Liver (tissue), 9 donors: ENCODE results near the gene PLXNA2. TPM values are rescaled to one million over a fixed set of nuclear protein-coding genes. Genes with fewer than 3 reads are reported as not detected.

ENCODE experiments used
- DNase-seq: peaks from one replicate; pipeline ENCODE4 v3.0.0-alpha.2; 2017; ENCODE audit warnings: low spot score
- H3K27ac ChIP-seq, 2 donors: one replicate each; pipeline ENCODE4 v1.7.0; 2013; ENCODE audit warnings: inconsistent platforms in 2 of 2, low read length in 2 of 2, control low read depth in 1 of 2, low read depth in 1 of 2, mild to moderate bottlenecking in 1 of 2
- H3K27me3 ChIP-seq, 4 donors: one replicate each; pipeline versions ENCODE4 v1.6.1 to v1.7.0; 2013; ENCODE audit warnings: low read length in 3 of 4, inconsistent platforms in 1 of 4, mild to moderate bottlenecking in 1 of 4, moderate library complexity in 1 of 4; ENCODE audit not compliant: control insufficient read depth in 4 of 4, insufficient read depth in 4 of 4
- H3K36me3 ChIP-seq, 4 donors: one replicate each; pipeline versions ENCODE4 v1.6.1 to v1.7.0; 2013; ENCODE audit warnings: low read length in 3 of 4, mild to moderate bottlenecking in 3 of 4, low read depth in 1 of 4, moderate library complexity in 1 of 4; ENCODE audit not compliant: control insufficient read depth in 4 of 4, insufficient read depth in 3 of 4
- H3K4me1 ChIP-seq, 4 donors: one replicate each; pipeline versions ENCODE4 v1.6.1 to v1.7.0; 2013; ENCODE audit warnings: low read length in 3 of 4, mild to moderate bottlenecking in 3 of 4, moderate library complexity in 1 of 4; ENCODE audit not compliant: control insufficient read depth in 4 of 4, insufficient read depth in 4 of 4
- H3K4me3 ChIP-seq, 3 donors: one replicate each; pipeline versions ENCODE4 v1.6.1 to v1.7.0; 2013; ENCODE audit warnings: low read length in 3 of 3, control low read depth in 1 of 3, low read depth in 1 of 3, mild to moderate bottlenecking in 1 of 3
- H3K9ac ChIP-seq, 2 donors: one replicate each; pipeline ENCODE4 v1.7.0; 2013; ENCODE audit warnings: low read length in 2 of 2, mild to moderate bottlenecking in 2 of 2, moderate library complexity in 2 of 2, control low read depth in 1 of 2, low read depth in 1 of 2
- H3K9me3 ChIP-seq, 4 donors: one replicate each; pipeline versions ENCODE4 v1.6.1 to v1.7.0; 2013; ENCODE audit warnings: low read length in 3 of 4; ENCODE audit not compliant: control insufficient read depth in 4 of 4
- EGR1 ChIP-seq, 2 donors: IDR thresholded peaks; 2 replicates each; pipeline ENCODE4 v1.6.1; 2016 to 2018; ENCODE audit warnings: antibody characterized with exemption in 2 of 2, low read depth in 2 of 2
- FOXA2 ChIP-seq: IDR thresholded peaks from 2 replicates; pipeline ENCODE4 v1.6.1; 2016; ENCODE audit warnings: antibody characterized with exemption
- GABPA ChIP-seq, 2 donors: IDR thresholded peaks in 1 of 2; conservative IDR thresholded peaks in 1 of 2; 2 replicates each; pipeline ENCODE4 v1.6.1; 2016; ENCODE audit warnings: antibody characterized with exemption in 2 of 2, mild to moderate bottlenecking in 1 of 2, moderate library complexity in 1 of 2
- HNF4A ChIP-seq, 2 donors: conservative IDR thresholded peaks; 2 replicates each; pipeline ENCODE4 v1.6.1; 2016; ENCODE audit warnings: antibody characterized with exemption in 2 of 2, mild to moderate bottlenecking in 2 of 2
- HNF4G ChIP-seq: IDR thresholded peaks from 2 replicates; pipeline ENCODE4 v1.6.1; 2016; ENCODE audit warnings: antibody characterized with exemption
- MAX ChIP-seq: IDR thresholded peaks from 2 replicates; pipeline ENCODE4 v1.6.1; 2016; ENCODE audit warnings: antibody characterized with exemption
- NR2F2 ChIP-seq: IDR thresholded peaks from 2 replicates; pipeline ENCODE4 v1.6.1; 2016; ENCODE audit warnings: antibody characterized with exemption
- RAD21 ChIP-seq, 2 donors: IDR thresholded peaks; 2 replicates each; pipeline ENCODE4 v1.6.1; 2016; ENCODE audit warnings: antibody characterized with exemption in 2 of 2, mild to moderate bottlenecking in 2 of 2
- REST ChIP-seq: IDR thresholded peaks from 2 replicates; pipeline ENCODE4 v1.6.1; 2016; ENCODE audit warnings: antibody characterized with exemption, mild to moderate bottlenecking
- RXRA ChIP-seq, 2 donors: IDR thresholded peaks; 2 replicates each; pipeline ENCODE4 v1.6.1; 2017 to 2018; ENCODE audit warnings: antibody characterized with exemption in 2 of 2, mild to moderate bottlenecking in 1 of 2
- SP1 ChIP-seq: IDR thresholded peaks from 2 replicates; pipeline ENCODE4 v1.6.1; 2018; ENCODE audit warnings: antibody characterized with exemption, mild to moderate bottlenecking
- TAF1 ChIP-seq: conservative IDR thresholded peaks from 2 replicates; pipeline ENCODE4 v1.6.1; 2016; ENCODE audit warnings: antibody characterized with exemption, mild to moderate bottlenecking
- YY1 ChIP-seq: IDR thresholded peaks from 2 replicates; pipeline ENCODE4 v1.6.1; 2016; ENCODE audit warnings: antibody characterized with exemption, mild to moderate bottlenecking
- ZBTB33 ChIP-seq: IDR thresholded peaks from 2 replicates; pipeline ENCODE4 v1.6.1; 2016; ENCODE audit warnings: antibody characterized with exemption
- WGBS: extraction: QIAGEN DNeasy Blood & Tissue Kit; methylation state at CpG from one replicate; pipeline ENCODE4 v1.1.7; 2013; 5-methylcytosine and 5-hydroxymethylcytosine counted together
- polyA plus RNA-seq, 2 donors: library from polyadenylated mRNA; stranded (reverse) in 1 of 2; unstranded in 1 of 2; fragments of 200-250 nt in 1 of 2; fragments of >200 nt in 1 of 2; fragmentation: Nextera tagmentation in 1 of 2; extraction: Ambion mirVana in 1 of 2; gene quantifications; one replicate each; pipeline versions ENCODE4 v1.2.1 to v1.2.3, GENCODE V29; 2013 to 2015
- total RNA-seq, 2 donors: library from RNA; depleted of rRNA; stranded (reverse); fragments of >200 nt; gene quantifications; one replicate each; pipeline ENCODE4 v1.2.3, GENCODE V29; 2014
- TF ChIP-seq, protein P1 (sequence below): IDR thresholded peaks from 2 replicates; pipeline ENCODE4 v1.6.1; 2016; ENCODE audit warnings: antibody characterized with exemption
- donor health status: healthy.
- donor health status: healthy.
- donor health status: healthy.
- donor health status: healthy.
- donor health status: healthy.

The PLXNA2 gene
- total and polyA plus RNA-seq, 4 donors: 1.8 to 9.2 (median 2.8) TPM

- no peaks in the 10 kb centered on the region for H3K27me3 ChIP-seq
- H3K9me3 ChIP-seq: no peaks in the 10 kb centered on the region
- H3K9ac ChIP-seq: no peak overlapping the region
- no peak for TF ChIP-seq MAX
- TF ChIP-seq YY1: no peak
- no peak for TF ChIP-seq ZBTB33
- TF ChIP-seq, protein P1, sequence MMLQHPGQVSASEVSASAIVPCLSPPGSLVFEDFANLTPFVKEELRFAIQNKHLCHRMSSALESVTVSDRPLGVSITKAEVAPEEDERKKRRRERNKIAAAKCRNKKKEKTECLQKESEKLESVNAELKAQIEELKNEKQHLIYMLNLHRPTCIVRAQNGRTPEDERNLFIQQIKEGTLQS: no peak
- TF ChIP-seq HNF4G: no peak
- no peak overlapping the region for H3K27ac ChIP-seq
- DNase-seq: no peak
- H3K4me1 ChIP-seq: no peaks in the 10 kb centered on the region
- WGBS: 87% methylated on average over 5 of the region's 5 CpGs
- H3K4me3 ChIP-seq: no peak overlapping the region
- H3K36me3 ChIP-seq: peaks cover 0 to 8% (median 0%) of the 10 kb centered on the region in 4 donors
Observed at GRCh38 chr1:208141610-208142192, 102.5 kb downstream of the PLXNA2 start.

GRCh38 chr1:208139434-208140045, 104.6 kb downstream of the PLXNA2 start:
- Histone ChIP-seq H3K27ac (no peak overlapping the region), H3K4me1 (no peaks in the 10 kb centered on the region), H3K9ac (no peak overlapping the region), H3K27me3 (no peaks in the 10 kb centered on the region), H3K36me3 (peaks cover 0 to 8% (median 0%) of the 10 kb centered on the region in 4 donors), H3K4me3 (no peak overlapping the region), H3K9me3 (no peaks in the 10 kb centered on the region)
- no peak for DNase-seq
- TF ChIP-seq TAF1 (no peak), ZBTB33 (no peak), GABPA (IDR thresholded peaks at IDR 0.05 in 1 of 2, conservative IDR thresholded peaks at IDR 0.05 in 1 of 2) (no peak), EGR1 (IDR thresholded peaks at IDR 0.05; ENCODE audit: low read depth in 2 of 2) (no peak), SP1 (no peak)
- 67% methylated on average over 3 of the region's 3 CpGs for WGBS

DNA sequence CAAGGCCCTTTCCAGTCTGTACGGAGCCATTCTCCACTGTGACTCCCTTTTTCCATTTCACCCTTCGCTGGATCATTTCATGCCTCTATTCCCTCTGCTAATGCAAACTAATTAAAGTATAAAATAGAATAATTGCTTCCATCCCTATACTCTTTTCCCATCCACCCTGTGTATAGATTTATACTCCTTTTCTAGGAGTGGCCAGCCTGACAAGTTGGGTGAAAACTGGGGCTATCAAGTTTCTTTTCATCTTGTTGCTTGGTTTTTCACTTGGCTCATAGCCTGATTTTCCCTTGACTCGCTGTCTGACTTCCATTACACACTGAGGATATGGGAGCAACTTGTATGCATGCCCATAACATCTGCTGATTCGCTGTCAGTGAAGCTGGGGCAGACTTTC, 107.0 kb downstream of the PLXNA2 start:
- DNase-seq: no peak
- Histone ChIP-seq H3K9ac (no peak overlapping the region), H3K27ac (no peak overlapping the region), H3K36me3 (peaks cover 0 to 8% (median 0%) of the 10 kb centered on the region in 4 donors), H3K4me3 (no peak overlapping the region), H3K4me1 (peaks cover 0 to 3% (median 0%) of the 10 kb centered on the region in 4 donors), H3K9me3 (no peaks in the 10 kb centered on the region), H3K27me3 (no peaks in the 10 kb centered on the region)
- WGBS: 93% methylated on average over 4 of the region's 4 CpGs
- TF ChIP-seq SP1 (no peak), RAD21 (IDR thresholded peaks at IDR 0.05) (no peak), ZBTB33 (no peak), GABPA (IDR thresholded peaks at IDR 0.05 in 1 of 2, conservative IDR thresholded peaks at IDR 0.05 in 1 of 2) (no peak), RXRA (IDR thresholded peaks at IDR 0.05) (no peak), REST (no peak), NR2F2 (no peak), YY1 (no peak), FOXA2 (no peak), HNF4A (conservative IDR thresholded peaks at IDR 0.05) (no peak), EGR1 (IDR thresholded peaks at IDR 0.05; ENCODE audit: low read depth in 2 of 2) (no peak)
